OCI-LY1 (cell line): Measurements from ENCODE around the gene ZNF235.

Experiments
- H2AFZ ChIP-seq: fragments of 200-600 bp; sonication (generic), shearing (Covaris generic); 2 replicates; pipeline ENCODE4 v1.6.0; 2014; ENCODE audit warnings: antibody characterized with exemption, mild to moderate bottlenecking, low read length
- H3F3A ChIP-seq: fragments of 200-600 bp; sonication (generic), shearing (Covaris generic); 2 replicates; pipeline ENCODE4 v1.6.0; 2014; ENCODE audit warnings: mild to moderate bottlenecking, antibody characterized with exemption, low read length, moderate library complexity; ENCODE audit not compliant: insufficient read depth
- H3K27ac ChIP-seq: fragments of 200-600 bp; sonication (generic); 2 replicates; pipeline ENCODE4 v1.5.1; 2014; ENCODE audit warnings: low read length, mixed run types, mild to moderate bottlenecking, low read depth; ENCODE audit not compliant: poor library complexity, severe bottlenecking
- H3K27me3 ChIP-seq: fragments of 200-600 bp; sonication (generic); 2 replicates; pipeline ENCODE4 v1.6.0; 2014; ENCODE audit warnings: antibody characterized with exemption, mild to moderate bottlenecking, low read length, moderate library complexity; ENCODE audit not compliant: insufficient read depth
- H3K36me3 ChIP-seq: fragments of 200-600 bp; sonication (generic); 2 replicates; pipeline ENCODE4 v1.6.1; 2014; ENCODE audit warnings: mild to moderate bottlenecking, antibody characterized with exemption, low read length, moderate library complexity, mixed read lengths; ENCODE audit not compliant: insufficient read depth
- H3K4me1 ChIP-seq: fragments of 200-600 bp; sonication (generic); 2 replicates; pipeline ENCODE4 v1.5.1; 2014; ENCODE audit warnings: mild to moderate bottlenecking, low read length, moderate library complexity; ENCODE audit not compliant: insufficient read depth, severe bottlenecking
- H3K4me2 ChIP-seq: fragments of 200-600 bp; sonication (generic), shearing (Covaris generic); 2 replicates; pipeline ENCODE4 v1.6.1; 2014; ENCODE audit warnings: low read length
- H3K4me3 ChIP-seq: fragments of 200-600 bp; sonication (generic); 2 replicates; pipeline ENCODE4 v1.5.1; 2014; ENCODE audit warnings: low read length, low read depth, mild to moderate bottlenecking, mixed read lengths; ENCODE audit not compliant: poor library complexity, severe bottlenecking
- H3K79me2 ChIP-seq: fragments of 200-600 bp; shearing (Covaris generic); 2 replicates; pipeline ENCODE4 v1.6.1; 2016; ENCODE audit warnings: mixed run types, low read length, mixed read lengths; ENCODE audit not compliant: insufficient read depth
- H3K9ac ChIP-seq: fragments of 200-600 bp; sonication (generic), shearing (Covaris generic); 2 replicates; pipeline ENCODE4 v1.6.1; 2014; ENCODE audit warnings: mild to moderate bottlenecking, low read length, mixed read lengths
- H3K9me2 ChIP-seq: fragments of 200-600 bp; sonication (generic), shearing (Covaris generic); 2 replicates; pipeline ENCODE4 v1.6.1; 2014; ENCODE audit warnings: low read depth, mild to moderate bottlenecking, low read length, mixed read lengths
- H3K9me3 ChIP-seq: fragments of 200-600 bp; shearing (Covaris generic); 2 replicates; pipeline ENCODE4 v1.6.1; 2014; ENCODE audit warnings: low read length, mixed read lengths
- H4K20me1 ChIP-seq: fragments of 200-600 bp; sonication (generic), shearing (Covaris generic); 2 replicates; pipeline ENCODE4 v1.6.0; 2016; ENCODE audit warnings: mild to moderate bottlenecking, low read length; ENCODE audit not compliant: insufficient read depth
- CTCF ChIP-seq: fragments of 200-600 bp; sonication (generic), shearing (Covaris generic); IDR thresholded peaks from 2 replicates; pipeline ENCODE4 v1.5.1; 2017; ENCODE audit warnings: mild to moderate bottlenecking, antibody characterized with exemption, low read length, moderate library complexity, mixed read lengths
- EZH2 ChIP-seq: fragments of 200-600 bp; sonication (generic), shearing (Covaris generic); IDR thresholded peaks from 2 replicates; pipeline ENCODE4 v1.8.0; 2017; ENCODE audit warnings: borderline replicate concordance, mixed run types, mild to moderate bottlenecking, antibody characterized with exemption, low read length, moderate library complexity, mixed read lengths

Gene ZNF235

GRCh38 chr19:44260695-44261446 lies 44.0 kb downstream of the ZNF235 start:
- 0 out of 2 replicates have a peak, but pooled peaks cover 6% of the 10 kb centered on the region for H3K9me3 ChIP-seq
- H3K4me2 ChIP-seq = no peak overlapping the region
- H3K79me2 ChIP-seq = no peaks in the 10 kb centered on the region
- TF ChIP-seq EZH2 (no peak), CTCF (no peak)
- no peaks in the 10 kb centered on the region for H3K27me3 ChIP-seq
- no peaks in the 10 kb centered on the region for H3K9me2 ChIP-seq
- no peaks in the 10 kb centered on the region for H3F3A ChIP-seq
- H3K9ac ChIP-seq = no peak overlapping the region
- H3K36me3 ChIP-seq = no peaks in the 10 kb centered on the region
- H2AFZ ChIP-seq = no peak overlapping the region
- no peaks in the 10 kb centered on the region for H3K4me1 ChIP-seq
- H3K27ac ChIP-seq = no peak overlapping the region
- H3K4me3 ChIP-seq = no peak overlapping the region
- no peaks in the 10 kb centered on the region for H4K20me1 ChIP-seq

GRCh38 chr19:44260343-44260681 lies 44.5 kb downstream of the ZNF235 start:
- Histone ChIP-seq H3K4me1 (no peaks in the 10 kb centered on the region), H2AFZ (no peak overlapping the region), H3K27ac (no peak overlapping the region), H3K79me2 (no peaks in the 10 kb centered on the region), H3K9me3 (peaks cover 12% of the 10 kb centered on the region; the same call in 1 of the 2 replicates), H3K27me3 (no peaks in the 10 kb centered on the region), H3K4me3 (no peak overlapping the region), H3K36me3 (no peaks in the 10 kb centered on the region), H3K4me2 (no peak overlapping the region), H3K9me2 (no peaks in the 10 kb centered on the region), H4K20me1 (no peaks in the 10 kb centered on the region), H3F3A (no peaks in the 10 kb centered on the region), H3K9ac (no peak overlapping the region)
- TF ChIP-seq CTCF = no peak
- TF ChIP-seq EZH2 = no peak

- Histone ChIP-seq H3K36me3 (no peaks in the 10 kb centered on the region), H3K27ac (no peak overlapping the region), H4K20me1 (no peaks in the 10 kb centered on the region), H3K27me3 (no peaks in the 10 kb centered on the region), H2AFZ (no peak overlapping the region), H3K4me3 (no peak overlapping the region), H3F3A (no peaks in the 10 kb centered on the region), H3K4me2 (no peak overlapping the region), H3K79me2 (no peaks in the 10 kb centered on the region), H3K9me2 (no peaks in the 10 kb centered on the region), H3K4me1 (no peaks in the 10 kb centered on the region), H3K9ac (no peak overlapping the region), H3K9me3 (peaks cover 23% of the 10 kb centered on the region; the same call in 1 of the 2 replicates)
- TF ChIP-seq CTCF (no peak), EZH2 (no peak)
These were observed 45.9 kb downstream of the ZNF235 start for GRCh38 chr19:44258835-44259413.
